HEK293 (cell line): ENCODE measurements around the gene GPHN.

ENCODE experiments used
- CTCF ChIA-PET: fragments of 350-600 bp; formaldehyde crosslinking; extraction: SDS; loops from one replicate; lab custom pipeline; 2021; ENCODE audit warnings: antibody characterized with exemption; lab: Yijun Ruan, JAX
- POLR2A ChIA-PET: fragments of 300-600 bp; formaldehyde crosslinking; extraction: SDS; loops from one replicate; lab custom pipeline; 2020; ENCODE audit warnings: antibody characterized with exemption, inconsistent platforms; lab: Yijun Ruan, JAX
- H3K27ac ChIP-seq: fragments of 200-500 bp; sonication (Bioruptor generic); 2 replicates; pipeline ENCODE4 v1.5.1; 2014; ENCODE audit warnings: low read depth, low read length, control low read depth, inconsistent platforms; ENCODE audit errors: extremely low read depth
- H3K36me3 ChIP-seq, 2 experiments: fragments of 200-500 bp in 1 of 2; sonication (Bioruptor generic) in 1 of 2; 1 replicate in 1 of 2; 2 replicates in 1 of 2; pipeline ENCODE4 v1.5.1; 2014 to 2017; ENCODE audit warnings: inconsistent platforms in 2 of 2, low read length in 2 of 2; ENCODE audit not compliant: control insufficient read depth in 2 of 2, insufficient read depth in 1 of 2
- H3K4me1 ChIP-seq: fragments of 200-500 bp; sonication (Bioruptor generic); 2 replicates; pipeline ENCODE4 v1.5.1; 2014; ENCODE audit warnings: mild to moderate bottlenecking, low read length, inconsistent platforms; ENCODE audit not compliant: control insufficient read depth, insufficient read depth
- H3K4me3 ChIP-seq: 2 replicates; pipeline ENCODE4 v1.5.1; 2011; ENCODE audit warnings: low read depth, mild to moderate bottlenecking, control low read depth, low read length, moderate library complexity
- H3K9me3 ChIP-seq: fragments of 200-500 bp; sonication (Bioruptor generic); 2 replicates; pipeline ENCODE4 v1.5.1; 2014; ENCODE audit warnings: low read depth, low read length, inconsistent platforms; ENCODE audit not compliant: control insufficient read depth, insufficient read depth
- ATF2 ChIP-seq: fragments of 450-650 bp; formaldehyde crosslinking; IDR thresholded peaks from 2 replicates; pipeline ENCODE4 v1.5.1; 2016; ENCODE audit warnings: missing biosample characterization, missing genetic modification characterization, low read depth
- GLIS2 ChIP-seq: fragments of 450-650 bp; formaldehyde crosslinking; IDR thresholded peaks from 2 replicates; pipeline ENCODE4 v1.5.1; 2016; ENCODE audit warnings: missing biosample characterization, missing genetic modification characterization
- MYNN ChIP-seq: fragments of 450-650 bp; formaldehyde crosslinking; IDR thresholded peaks from 2 replicates; pipeline ENCODE4 v1.5.1; 2016; ENCODE audit warnings: missing biosample characterization, missing genetic modification characterization, borderline replicate concordance
- PATZ1 ChIP-seq: fragments of 450-650 bp; formaldehyde crosslinking; IDR thresholded peaks from 2 replicates; pipeline ENCODE4 v1.5.1; 2016; ENCODE audit warnings: missing biosample characterization, missing genetic modification characterization
- REST ChIP-seq: fragments of 450-650 bp; formaldehyde crosslinking; IDR thresholded peaks from 2 replicates; pipeline ENCODE4 v1.5.1; 2016; ENCODE audit warnings: missing biosample characterization, missing genetic modification characterization
- ZBTB7A ChIP-seq: fragments of 450-650 bp; formaldehyde crosslinking; IDR thresholded peaks from 2 replicates; pipeline ENCODE4 v1.5.1; 2016; ENCODE audit warnings: low read depth, missing biosample characterization, missing genetic modification characterization
- ZFP3 ChIP-seq: fragments of 450-650 bp; formaldehyde crosslinking; IDR thresholded peaks from 2 replicates; pipeline ENCODE4 v1.5.1; 2016; ENCODE audit warnings: low read depth, missing biosample characterization, missing genetic modification characterization
- ZIC2 ChIP-seq: fragments of 450-650 bp; formaldehyde crosslinking; IDR thresholded peaks from 2 replicates; pipeline ENCODE4 v1.5.1; 2016; ENCODE audit warnings: missing biosample characterization, missing genetic modification characterization
- ZNF10 ChIP-seq: fragments of 450-650 bp; formaldehyde crosslinking; IDR thresholded peaks from 2 replicates; pipeline ENCODE4 v1.5.1; 2017; ENCODE audit warnings: missing biosample characterization, missing genetic modification characterization
- ZNF138 ChIP-seq: fragments of 450-650 bp; formaldehyde crosslinking; IDR thresholded peaks from 2 replicates; pipeline ENCODE4 v1.5.1; 2016; ENCODE audit warnings: missing biosample characterization, missing genetic modification characterization, borderline replicate concordance
- ZNF157 ChIP-seq: fragments of 450-650 bp; formaldehyde crosslinking; IDR thresholded peaks from 2 replicates; pipeline ENCODE4 v1.5.1; 2016; ENCODE audit warnings: missing biosample characterization, missing genetic modification characterization
- ZNF16 ChIP-seq: fragments of 450-650 bp; formaldehyde crosslinking; IDR thresholded peaks from 2 replicates; pipeline ENCODE4 v1.5.1; 2016; ENCODE audit warnings: low read depth, missing biosample characterization, missing genetic modification characterization
- ZNF221 ChIP-seq: fragments of 450-650 bp; formaldehyde crosslinking; IDR thresholded peaks from 2 replicates; pipeline ENCODE4 v1.5.1; 2017; ENCODE audit warnings: missing biosample characterization, missing genetic modification characterization, borderline replicate concordance
- ZNF24 ChIP-seq: fragments of 450-650 bp; formaldehyde crosslinking; IDR thresholded peaks from 2 replicates; pipeline ENCODE4 v1.5.1; 2016; ENCODE audit warnings: missing biosample characterization, missing genetic modification characterization
- ZNF335 ChIP-seq: fragments of 450-650 bp; formaldehyde crosslinking; conservative IDR thresholded peaks from 2 replicates; pipeline ENCODE4 v1.5.1; 2016; ENCODE audit warnings: missing biosample characterization, missing genetic modification characterization
- ZNF341 ChIP-seq: fragments of 450-650 bp; formaldehyde crosslinking; IDR thresholded peaks from 2 replicates; pipeline ENCODE4; 2016; ENCODE audit warnings: low read depth, missing biosample characterization, missing genetic modification characterization
- ZNF366 ChIP-seq: fragments of 450-650 bp; formaldehyde crosslinking; conservative IDR thresholded peaks from 2 replicates; pipeline ENCODE4 v1.5.1; 2016; ENCODE audit warnings: missing biosample characterization, missing genetic modification characterization
- ZNF391 ChIP-seq: fragments of 450-650 bp; formaldehyde crosslinking; IDR thresholded peaks from 2 replicates; pipeline ENCODE4 v1.5.1; 2016; ENCODE audit warnings: low read depth, missing biosample characterization, missing genetic modification characterization, borderline replicate concordance
- ZNF398 ChIP-seq: fragments of 450-650 bp; formaldehyde crosslinking; IDR thresholded peaks from 2 replicates; pipeline ENCODE4 v1.5.1; 2017; ENCODE audit warnings: missing biosample characterization, missing genetic modification characterization
- ZNF423 ChIP-seq: fragments of 450-650 bp; formaldehyde crosslinking; IDR thresholded peaks from 2 replicates; pipeline ENCODE4 v1.5.1; 2016; ENCODE audit warnings: missing biosample characterization, missing genetic modification characterization
- ZNF548 ChIP-seq: fragments of 450-650 bp; formaldehyde crosslinking; IDR thresholded peaks from 2 replicates; pipeline ENCODE4 v1.5.1; 2016; ENCODE audit warnings: missing biosample characterization, missing genetic modification characterization
- ZNF580 ChIP-seq: fragments of 450-650 bp; formaldehyde crosslinking; IDR thresholded peaks from 2 replicates; pipeline ENCODE4 v1.5.1; 2016; ENCODE audit warnings: missing biosample characterization, missing genetic modification characterization
- ZNF600 ChIP-seq: fragments of 450-650 bp; formaldehyde crosslinking; IDR thresholded peaks from 2 replicates; pipeline ENCODE4 v1.5.1; 2016; ENCODE audit warnings: missing biosample characterization, missing genetic modification characterization
- ZSCAN23 ChIP-seq: fragments of 450-650 bp; formaldehyde crosslinking; IDR thresholded peaks from 2 replicates; pipeline ENCODE4 v1.5.1; 2016; ENCODE audit warnings: missing biosample characterization, missing genetic modification characterization

Gene GPHN

GRCh38 chr14:66508846-66509621 lies 1.1 kb downstream of the GPHN start (continued):
- TF ChIP-seq MYNN (tag by site-specific recombination) (no peak), ZNF10 (no peak), PATZ1 (tag by site-specific recombination) (peak; percentile 53; the same call in 1 of the 2 replicates), ZNF138 (tag by site-specific recombination) (no peak), ZFP3 (tag by site-specific recombination) (no peak), ZNF398 (tag by site-specific recombination) (peak; percentile 92), ZNF335 (tag by site-specific recombination) (peak; percentile 95), ZIC2 (tag by site-specific recombination) (peak; percentile 69; the same call in 1 of the 2 replicates), ZNF341 (tag by site-specific recombination) (peak; percentile 79), ZNF366 (tag by site-specific recombination) (no peak), ZNF24 (tag by site-specific recombination) (no peak), ZNF16 (no peak), ZNF391 (no peak), ZNF157 (no peak), ATF2 (tag by site-specific recombination) (no peak), ZNF600 (tag by site-specific recombination) (peak; percentile 85), GLIS2 (tag by site-specific recombination) (peak; percentile 74), ZSCAN23 (tag by site-specific recombination) (no peak), ZNF580 (tag by site-specific recombination) (no peak), ZNF221 (no peak), ZBTB7A (tag by site-specific recombination) (no peak), ZNF423 (tag by site-specific recombination) (peak; percentile 63; the same call in 1 of the 2 replicates)
- TF ChIP-seq, all 188 proteins: peak for 17

GRCh38 chr14:66509874-66510273 lies 1.9 kb downstream of the GPHN start:
- ChIA-PET CTCF (no interaction called here), POLR2A (no interaction called here)
- Histone ChIP-seq H3K9me3 (no peaks in the 10 kb centered on the region), H3K4me3 (peak overlapping the region; percentile 93), H3K4me1 (peaks cover 8% of the 10 kb centered on the region), H3K36me3 (no peaks in the 10 kb centered on the region), H3K27ac (no peak overlapping the region)
- TF ChIP-seq REST (tag by site-specific recombination) = peak; percentile 82
- no peak for TF ChIP-seq ZNF548 (tag by site-specific recombination)
